Stimulated activated CD8-positive, alpha-beta memory T cell treated with anti-CD3 and anti-CD28 coated beads, Interleukin-15, amount 100 ng/mL, for 48 hours (primary cell): ENCODE results near the gene PAF1.

Experiments used
- DNase-seq, 2 donors: peaks; one replicate each; pipeline ENCODE4 v3.0.0-alpha.2; 2020; ENCODE audit warnings: low read depth in 2 of 2

The PAF1 gene

GRCh38 chr19:39417463-39418181 lies 26.7 kb upstream of the PAF1 start:
- DNase-seq, result no peak

GRCh38 chr19:39416152-39417120 lies 25.5 kb upstream of the PAF1 start:
- DNase-seq, result no peak

GRCh38 chr19:39415111-39416046 lies 24.5 kb upstream of the PAF1 start:
- no peak for DNase-seq

GRCh38 chr19:39413911-39414608 lies 23.2 kb upstream of the PAF1 start:
- no peak for DNase-seq

- no peak for DNase-seq
These were observed 22.5 kb upstream of the PAF1 start for GRCh38 chr19:39413272-39413910.

GRCh38 chr19:39412867-39413271 lies 22.0 kb upstream of the PAF1 start:
- DNase-seq, result no peak

GRCh38 chr19:39412100-39412866 lies 21.4 kb upstream of the PAF1 start, which contains the start of gene PLEKHG2:
PLEKHG2 (plus strand) TSS chr19:39412669; CDS start chr19:39414087, 1,418 bp downstream.
- peak; percentile 92 to 94 for DNase-seq

- DNase-seq, result peak; percentile 78 to 80
These were observed 20.9 kb upstream of the PAF1 start for GRCh38 chr19:39411832-39412099.

GRCh38 chr19:39411081-39411831 lies 20.4 kb upstream of the PAF1 start:
- no peak for DNase-seq

GRCh38 chr19:39410831-39411080 lies 19.9 kb upstream of the PAF1 start:
- no peak for DNase-seq

GRCh38 chr19:39410017-39410830 lies 19.3 kb upstream of the PAF1 start:
- peak in 1 of 2 donors; percentile 48 for DNase-seq

- peak; percentile 69 to 80 for DNase-seq
These were observed 18.5 kb upstream of the PAF1 start for GRCh38 chr19:39409208-39410016.

GRCh38 chr19:39408392-39409207 lies 17.7 kb upstream of the PAF1 start:
- no peak for DNase-seq

- DNase-seq, result peak in 1 of 2 donors; percentile 44
These were observed 16.9 kb upstream of the PAF1 start for GRCh38 chr19:39407660-39408391.

GRCh38 chr19:39407410-39407659 lies 16.4 kb upstream of the PAF1 start:
- no peak for DNase-seq

- DNase-seq, result peak; percentile 75 to 77
These were observed 15.9 kb upstream of the PAF1 start, which contains the start of gene ZFP36 for GRCh38 chr19:39406656-39407409. ZFP36 (plus strand) TSS chr19:39406847; CDS start chr19:39406905, 58 bp downstream.
